NCI-H2081 (cell line): ENCODE measurements around the gene EDC4.
"Not testable (repeated sequence)": the region's sequence is repeated elsewhere in the genome, so short reads cannot be mapped to it uniquely, and the experiment has no call there.

ENCODE experiments used
- DNase-seq, 2 experiments: peaks; one replicate each; lab custom pipeline; 2025; lab: John Stamatoyannopoulos, UW

Gene EDC4

GRCh38 chr16:67872631-67873434 is at the start of gene EDC4:
EDC4 (plus strand) TSS chr16:67873052; CDS start chr16:67873262, 210 bp downstream.
- peak; percentile 24 to 54 for DNase-seq

GRCh38 chr16:67825119-67825518 is 47.7 kb upstream of the EDC4 start:
- DNase-seq: no peak

GRCh38 chr16:67825906-67826305 is 46.9 kb upstream of the EDC4 start:
- DNase-seq: no peak

- DNase-seq: no peak
Measured at GRCh38 chr16:67828651-67829050, 44.2 kb upstream of the EDC4 start.

GRCh38 chr16:67833030-67833414 is 39.8 kb upstream of the EDC4 start:
- DNase-seq: no peak

- peak; percentile 73 to 81 for DNase-seq
Measured at GRCh38 chr16:67833415-67834241, 39.2 kb upstream of the EDC4 start.

- no peak for DNase-seq
Measured at GRCh38 chr16:67834242-67834614, 38.6 kb upstream of the EDC4 start.

GRCh38 chr16:67837190-67837589 is 35.7 kb upstream of the EDC4 start:
- not testable (repeated sequence) for DNase-seq

GRCh38 chr16:67837811-67838210 is 35.0 kb upstream of the EDC4 start:
- no peak for DNase-seq

GRCh38 chr16:67841198-67841815 is 31.5 kb upstream of the EDC4 start:
- DNase-seq: no peak

GRCh38 chr16:67841816-67842508 is 30.9 kb upstream of the EDC4 start, which contains the start of gene THAP11:
THAP11 (plus strand) TSS chr16:67842320; CDS start chr16:67842555, 235 bp downstream.
- peak; percentile 91 to 92 for DNase-seq

GRCh38 chr16:67842509-67843342 is 30.1 kb upstream of the EDC4 start:
- DNase-seq: peak in 1 of 2 experiments; percentile 62

GRCh38 chr16:67843343-67843765 is 29.5 kb upstream of the EDC4 start:
- DNase-seq: no peak

- no peak for DNase-seq
Measured at GRCh38 chr16:67844497-67844896, 28.4 kb upstream of the EDC4 start.

GRCh38 chr16:67845291-67846062 is 27.4 kb upstream of the EDC4 start:
- DNase-seq: no peak

- DNase-seq: no peak
Measured at GRCh38 chr16:67846063-67846319, 26.9 kb upstream of the EDC4 start.

- DNase-seq: peak; percentile 91 to 95
Measured at GRCh38 chr16:67846320-67847063, 26.4 kb upstream of the EDC4 start, which contains the start of gene NUTF2. NUTF2 (plus strand) TSS chr16:67846933; CDS start chr16:67865131, 18,198 bp downstream.

GRCh38 chr16:67847064-67847861 is 25.6 kb upstream of the EDC4 start, which contains the start of gene CENPT:
CENPT (minus strand) TSS chr16:67847693; CDS start chr16:67833859, 13,834 bp downstream.
- peak in 1 of 2 experiments; percentile 45 for DNase-seq

- DNase-seq: no peak
Measured at GRCh38 chr16:67848118-67848517, 24.7 kb upstream of the EDC4 start.
